Muscle of back (tissue), 11 donors: ENCODE data around the gene TENM3. TPM values are rescaled to one million over a fixed set of nuclear protein-coding genes. Genes with fewer than 3 reads are reported as not detected.

ENCODE experiments used
- DNase-seq, 3 donors: peaks; one replicate each; pipeline versions ENCODE4 v3.0.0 to v3.0.0-alpha.2; 2013
- polyA plus RNA-seq, 10 donors: library from polyadenylated mRNA; unstranded; fragments of 120-200 nt; gene quantifications; one replicate each; pipeline ENCODE4 v1.2.1, GENCODE V29; 2013; ENCODE audit not compliant: insufficient read length in 10 of 10

TENM3 gene
- polyA plus RNA-seq, 10 donors: 9.2 to 23.1 (median 15.7) TPM

GRCh38 chr4:182838535-182838934 is 595.3 kb downstream of the TENM3 start:
- no peak for DNase-seq

- no peak for DNase-seq
Measured at GRCh38 chr4:182839256-182839655, 596.1 kb downstream of the TENM3 start.

- no peak for DNase-seq
Measured at GRCh38 chr4:182840108-182840507, 596.9 kb downstream of the TENM3 start.

GRCh38 chr4:182842104-182842600 is 599.0 kb downstream of the TENM3 start:
- no peak for DNase-seq

- no peak for DNase-seq
Measured at GRCh38 chr4:182842759-182843390, 599.7 kb downstream of the TENM3 start.

- DNase-seq: no peak
Measured at GRCh38 chr4:182843808-182844325, 600.7 kb downstream of the TENM3 start.

- DNase-seq: no peak
Measured at GRCh38 chr4:182845618-182846017, 602.4 kb downstream of the TENM3 start.

- no peak for DNase-seq
Measured at GRCh38 chr4:182846036-182846435, 602.8 kb downstream of the TENM3 start.

GRCh38 chr4:182847576-182848450 is 604.6 kb downstream of the TENM3 start:
- no peak for DNase-seq

- no peak for DNase-seq
Measured at GRCh38 chr4:182848685-182849084, 605.5 kb downstream of the TENM3 start.
